PC-3 (cell line): ENCODE results near the gene MUSTN1.

Source experiments
- EZH2phosphoT487 ChIP-seq: fragments of 300-600 bp; sonication (generic); IDR thresholded peaks from 2 replicates; pipeline ENCODE4 v1.6.1; 2018; ENCODE audit warnings: mild to moderate bottlenecking, antibody characterized with exemption, low read length, borderline replicate concordance
- TF ChIP-seq, protein P1 (sequence below): fragments of 300-600 bp; sonication (generic); conservative IDR thresholded peaks from 2 replicates; pipeline ENCODE4 v1.5.1; 2017; ENCODE audit warnings: antibody characterized with exemption, low read depth, mild to moderate bottlenecking, low read length

DNA sequence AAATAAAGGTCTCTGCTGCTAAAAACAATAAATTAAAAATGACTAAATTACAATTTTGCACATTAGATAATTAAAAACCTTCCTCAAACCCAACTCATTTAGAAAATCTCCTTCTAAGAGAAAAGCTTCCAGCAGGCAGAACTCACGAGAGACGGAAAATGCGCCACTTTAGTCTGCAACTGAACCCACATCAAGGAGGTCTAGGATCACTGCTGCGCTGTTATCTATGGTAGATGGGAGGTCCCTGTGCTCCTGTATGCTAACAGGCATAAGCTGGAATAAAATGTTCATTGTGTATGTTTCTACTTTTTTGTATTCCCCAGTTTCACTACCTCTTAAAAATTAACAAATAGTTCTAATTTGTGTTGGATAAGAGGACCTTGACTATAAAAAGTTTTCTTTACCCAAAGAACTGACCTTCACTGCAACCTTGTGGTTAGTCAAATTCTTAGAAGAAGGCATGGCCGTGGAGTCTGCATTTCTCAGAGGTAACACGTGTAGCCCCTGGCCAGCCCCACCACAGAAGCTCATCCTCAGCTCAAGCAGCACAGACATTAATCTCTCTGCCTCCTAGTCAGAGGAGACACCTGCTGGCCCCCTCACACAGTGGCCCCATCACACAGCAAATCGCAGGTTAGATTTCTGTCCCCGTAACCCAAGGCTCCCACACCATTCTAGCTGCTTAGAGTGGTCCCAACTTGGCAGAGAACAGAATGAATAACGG is 40.2 kb upstream of the MUSTN1 start:
- TF ChIP-seq, protein P1, sequence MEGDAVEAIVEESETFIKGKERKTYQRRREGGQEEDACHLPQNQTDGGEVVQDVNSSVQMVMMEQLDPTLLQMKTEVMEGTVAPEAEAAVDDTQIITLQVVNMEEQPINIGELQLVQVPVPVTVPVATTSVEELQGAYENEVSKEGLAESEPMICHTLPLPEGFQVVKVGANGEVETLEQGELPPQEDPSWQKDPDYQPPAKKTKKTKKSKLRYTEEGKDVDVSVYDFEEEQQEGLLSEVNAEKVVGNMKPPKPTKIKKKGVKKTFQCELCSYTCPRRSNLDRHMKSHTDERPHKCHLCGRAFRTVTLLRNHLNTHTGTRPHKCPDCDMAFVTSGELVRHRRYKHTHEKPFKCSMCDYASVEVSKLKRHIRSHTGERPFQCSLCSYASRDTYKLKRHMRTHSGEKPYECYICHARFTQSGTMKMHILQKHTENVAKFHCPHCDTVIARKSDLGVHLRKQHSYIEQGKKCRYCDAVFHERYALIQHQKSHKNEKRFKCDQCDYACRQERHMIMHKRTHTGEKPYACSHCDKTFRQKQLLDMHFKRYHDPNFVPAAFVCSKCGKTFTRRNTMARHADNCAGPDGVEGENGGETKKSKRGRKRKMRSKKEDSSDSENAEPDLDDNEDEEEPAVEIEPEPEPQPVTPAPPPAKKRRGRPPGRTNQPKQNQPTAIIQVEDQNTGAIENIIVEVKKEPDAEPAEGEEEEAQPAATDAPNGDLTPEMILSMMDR: no peak
- no peak for TF ChIP-seq EZH2phosphoT487
